PC-9 (cell line): Measurements from ENCODE around the gene PCED1A. TPM values are rescaled to one million over a fixed set of nuclear protein-coding genes. Genes with fewer than 3 reads are reported as not detected.

Source experiments
- BruUV-seq: library from RNA; stranded (reverse); fragments of 400-500 nt; replicated peaks from 2 replicates; lab custom pipeline; 2021; lab: Mats Ljungman, UMichigan
- CTCF ChIA-PET: fragments of 300-600 bp; sonication (Branson Sonifier 250); formaldehyde crosslinking; loops from one replicate; lab custom pipeline; 2022; ENCODE audit warnings: antibody characterized with exemption; lab: Charles Lee
- POLR2A ChIA-PET: fragments of 300-600 bp; sonication (Branson Sonifier 250); formaldehyde crosslinking; loops from one replicate; lab custom pipeline; 2022; ENCODE audit warnings: antibody characterized with exemption; ENCODE audit not compliant: unreplicated experiment; lab: Charles Lee
- DNase-seq, 2 experiments: peaks; one replicate each; pipeline versions ENCODE4 v3.0.0 to v3.0.0-alpha.2; 2015 to 2022; ENCODE audit warnings: mixed read lengths in 1 of 2
- H2AFZ ChIP-seq: fragments of 200-600 bp; sonication (generic); 2 replicates; pipeline ENCODE4 v1.8.1; 2017; ENCODE audit warnings: antibody characterized with exemption
- H3F3A ChIP-seq: fragments of 200-600 bp; sonication (generic); 2 replicates; pipeline ENCODE4 v1.8.1; 2017; ENCODE audit warnings: antibody characterized with exemption, mild to moderate bottlenecking, low read depth; ENCODE audit not compliant: insufficient read depth
- H3K27ac ChIP-seq: fragments of 200-600 bp; sonication (generic); 2 replicates; pipeline ENCODE4 v1.6.1; 2016; ENCODE audit warnings: mixed run types
- H3K27me3 ChIP-seq: fragments of 200-600 bp; sonication (generic); 2 replicates; pipeline ENCODE4 v1.6.1; 2016; ENCODE audit warnings: low read depth, mixed run types; ENCODE audit not compliant: insufficient read depth
- H3K36me3 ChIP-seq: fragments of 200-600 bp; sonication (generic); 2 replicates; pipeline ENCODE4 v1.6.1; 2016; ENCODE audit warnings: low read depth, mixed run types
- H3K4me1 ChIP-seq: fragments of 200-600 bp; sonication (generic); replicated peaks from 2 replicates; pipeline ENCODE4 v1.6.1; 2016; ENCODE audit warnings: mixed run types; ENCODE audit not compliant: insufficient read depth
- H3K4me2 ChIP-seq: fragments of 200-600 bp; sonication (generic); 2 replicates; pipeline ENCODE4 v1.6.1; 2017; ENCODE audit warnings: mixed run types
- H3K4me3 ChIP-seq: fragments of 200-600 bp; sonication (generic); 2 replicates; pipeline ENCODE4 v1.6.1; 2016; ENCODE audit warnings: mixed run types
- H3K79me2 ChIP-seq: fragments of 200-600 bp; sonication (generic); 2 replicates; pipeline ENCODE4 v1.6.1; 2017; ENCODE audit warnings: low read depth, mixed run types
- H3K9me2 ChIP-seq: fragments of 200-600 bp; sonication (generic); 2 replicates; pipeline ENCODE4 v1.8.1; 2017; ENCODE audit warnings: mild to moderate bottlenecking; ENCODE audit not compliant: insufficient read depth
- H3K9me3 ChIP-seq: fragments of 200-600 bp; sonication (generic); 2 replicates; pipeline ENCODE4 v1.8.1; 2016; ENCODE audit warnings: low read depth; ENCODE audit not compliant: insufficient read depth
- H4K20me1 ChIP-seq: fragments of 200-600 bp; sonication (generic); 2 replicates; pipeline ENCODE4 v1.8.1; 2017; ENCODE audit not compliant: insufficient read depth
- EZH2 ChIP-seq: fragments of 200-600 bp; sonication (generic); IDR thresholded peaks from 2 replicates; pipeline ENCODE4 v1.8.0; 2017; ENCODE audit warnings: antibody characterized with exemption, low read depth
- intact Hi-C: fragments of 100-400 bp; cut with micrococcal nuclease; formaldehyde crosslinking; loops from one replicate; pipeline ENCODE4 v1.10.0; 2022; ENCODE audit not compliant: unreplicated experiment
- total RNA-seq: library from RNA; stranded (reverse); gene quantifications from 2 replicates; pipeline ENCODE4 v1.2.3, GENCODE V29; 2021
- TF ChIP-seq, protein P1 (sequence below): fragments of 200-600 bp; sonication (generic); conservative IDR thresholded peaks from 2 replicates; pipeline ENCODE4 v1.6.1; 2017; ENCODE audit warnings: mixed run types, antibody characterized with exemption, mild to moderate bottlenecking, moderate library complexity

PCED1A gene
- total RNA-seq, 1 experiment from 2014 or later: 47.9 TPM

DNA sequence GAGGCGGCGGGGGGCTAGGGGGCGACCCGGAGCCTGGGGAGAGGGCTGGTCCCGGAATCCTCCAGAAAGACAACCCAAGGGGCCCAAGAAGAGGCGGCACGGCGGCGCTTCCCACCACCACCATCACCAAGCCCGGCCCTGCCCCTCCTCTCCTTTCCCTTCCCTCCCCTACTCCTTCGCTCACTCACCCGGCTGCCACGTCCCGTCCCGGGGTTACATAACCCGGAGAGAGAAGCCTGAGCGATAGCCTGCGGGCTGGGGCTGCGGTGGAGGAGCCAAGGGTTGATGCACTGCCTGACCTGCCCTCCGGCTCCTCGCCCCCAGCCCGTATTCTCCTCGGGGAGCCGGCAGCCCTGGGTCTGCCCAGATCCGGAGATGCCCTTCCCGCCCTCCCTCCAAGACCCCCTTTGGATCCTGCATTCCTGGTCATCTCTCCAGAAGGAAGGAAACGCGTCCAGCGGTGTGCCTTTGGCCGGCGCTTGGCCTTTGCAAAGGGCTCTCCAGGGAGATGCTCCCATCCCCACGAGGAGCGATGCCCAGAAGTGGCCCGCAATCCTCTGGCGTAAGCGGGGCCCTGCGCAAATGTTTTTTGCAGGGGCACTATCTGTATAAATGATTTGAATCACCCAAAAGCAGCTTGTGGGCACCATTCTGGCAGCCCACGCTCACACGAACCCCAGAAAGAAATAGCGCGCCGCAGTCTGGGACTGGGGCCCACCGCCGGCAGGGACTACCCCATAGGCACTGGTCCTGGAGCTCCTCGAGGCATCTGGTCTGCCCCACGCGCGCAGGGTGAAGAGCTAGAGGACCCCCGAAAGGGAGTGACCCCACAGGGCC lies 35.4 kb downstream of the PCED1A start:
- BruUV-seq: no TSS peak
- Histone ChIP-seq H3F3A (no peaks in the 10 kb centered on the region), H4K20me1 (no peaks in the 10 kb centered on the region), H3K4me2 (no peak overlapping the region), H3K79me2 (no peaks in the 10 kb centered on the region), H3K9me3 (no peaks in the 10 kb centered on the region), H3K27ac (no peak overlapping the region), H3K4me1 (no peaks in the 10 kb centered on the region), H3K36me3 (no peaks in the 10 kb centered on the region), H3K9me2 (no peaks in the 10 kb centered on the region), H3K4me3 (no peak overlapping the region), H2AFZ (no peak overlapping the region), H3K27me3 (peaks cover 29% of the 10 kb centered on the region)
- CTCF ChIA-PET: no interaction called here
- TF ChIP-seq, protein P1, sequence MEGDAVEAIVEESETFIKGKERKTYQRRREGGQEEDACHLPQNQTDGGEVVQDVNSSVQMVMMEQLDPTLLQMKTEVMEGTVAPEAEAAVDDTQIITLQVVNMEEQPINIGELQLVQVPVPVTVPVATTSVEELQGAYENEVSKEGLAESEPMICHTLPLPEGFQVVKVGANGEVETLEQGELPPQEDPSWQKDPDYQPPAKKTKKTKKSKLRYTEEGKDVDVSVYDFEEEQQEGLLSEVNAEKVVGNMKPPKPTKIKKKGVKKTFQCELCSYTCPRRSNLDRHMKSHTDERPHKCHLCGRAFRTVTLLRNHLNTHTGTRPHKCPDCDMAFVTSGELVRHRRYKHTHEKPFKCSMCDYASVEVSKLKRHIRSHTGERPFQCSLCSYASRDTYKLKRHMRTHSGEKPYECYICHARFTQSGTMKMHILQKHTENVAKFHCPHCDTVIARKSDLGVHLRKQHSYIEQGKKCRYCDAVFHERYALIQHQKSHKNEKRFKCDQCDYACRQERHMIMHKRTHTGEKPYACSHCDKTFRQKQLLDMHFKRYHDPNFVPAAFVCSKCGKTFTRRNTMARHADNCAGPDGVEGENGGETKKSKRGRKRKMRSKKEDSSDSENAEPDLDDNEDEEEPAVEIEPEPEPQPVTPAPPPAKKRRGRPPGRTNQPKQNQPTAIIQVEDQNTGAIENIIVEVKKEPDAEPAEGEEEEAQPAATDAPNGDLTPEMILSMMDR: no peak
- TF ChIP-seq EZH2: no peak
- DNase-seq: no peak
- intact Hi-C loops: no loop called here
- POLR2A ChIA-PET: no interaction called here

DNA sequence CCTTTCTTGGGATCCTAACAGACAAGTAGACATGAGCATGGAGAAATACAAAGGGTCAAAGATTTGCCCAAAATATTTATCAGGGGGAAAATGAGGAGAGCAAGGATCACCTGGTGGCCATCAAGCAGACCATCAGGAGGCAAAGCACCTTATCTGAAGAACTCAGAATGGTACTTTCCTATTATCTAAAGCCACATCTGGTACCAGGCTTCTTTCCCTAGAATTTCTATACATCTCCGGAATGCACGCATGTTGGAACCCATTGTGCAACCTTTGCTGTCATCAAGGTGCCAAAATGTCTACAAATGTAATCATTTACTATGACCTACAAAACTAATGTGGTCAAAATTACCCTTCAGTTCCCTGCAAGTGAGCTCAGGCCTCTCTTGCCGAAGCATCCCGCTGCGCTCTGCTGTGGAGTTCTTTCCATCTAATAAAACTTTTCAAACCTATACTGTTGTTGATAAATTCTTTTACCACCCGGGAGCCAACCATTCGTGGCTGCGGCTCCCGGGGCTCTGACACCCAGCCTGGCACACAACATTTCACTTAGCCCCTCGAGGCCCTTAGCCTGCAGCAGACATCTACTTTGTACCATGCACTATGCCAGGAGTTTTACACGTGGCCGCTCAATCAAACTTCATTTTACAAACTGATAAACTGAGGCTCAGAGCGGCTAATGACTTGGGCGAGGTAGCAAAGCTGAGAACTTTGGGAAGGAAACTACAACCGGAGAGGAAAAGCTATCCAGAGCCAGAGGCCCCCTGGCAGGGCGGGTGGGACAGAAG lies 36.2 kb downstream of the PCED1A start:
- Histone ChIP-seq H3F3A (no peaks in the 10 kb centered on the region), H3K27me3 (peaks cover 29% of the 10 kb centered on the region), H3K4me2 (no peak overlapping the region), H4K20me1 (no peaks in the 10 kb centered on the region), H3K36me3 (no peaks in the 10 kb centered on the region), H3K27ac (no peak overlapping the region), H3K4me1 (no peaks in the 10 kb centered on the region), H3K79me2 (no peaks in the 10 kb centered on the region), H3K9me2 (no peaks in the 10 kb centered on the region), H3K4me3 (no peak overlapping the region), H2AFZ (no peak overlapping the region), H3K9me3 (no peaks in the 10 kb centered on the region)
- ChIA-PET CTCF (no interaction called here), POLR2A (no interaction called here)
- DNase-seq: no peak
- BruUV-seq: no TSS peak
- intact Hi-C loops: no loop called here
- TF ChIP-seq EZH2: no peak
- TF ChIP-seq, protein P1: no peak

DNA sequence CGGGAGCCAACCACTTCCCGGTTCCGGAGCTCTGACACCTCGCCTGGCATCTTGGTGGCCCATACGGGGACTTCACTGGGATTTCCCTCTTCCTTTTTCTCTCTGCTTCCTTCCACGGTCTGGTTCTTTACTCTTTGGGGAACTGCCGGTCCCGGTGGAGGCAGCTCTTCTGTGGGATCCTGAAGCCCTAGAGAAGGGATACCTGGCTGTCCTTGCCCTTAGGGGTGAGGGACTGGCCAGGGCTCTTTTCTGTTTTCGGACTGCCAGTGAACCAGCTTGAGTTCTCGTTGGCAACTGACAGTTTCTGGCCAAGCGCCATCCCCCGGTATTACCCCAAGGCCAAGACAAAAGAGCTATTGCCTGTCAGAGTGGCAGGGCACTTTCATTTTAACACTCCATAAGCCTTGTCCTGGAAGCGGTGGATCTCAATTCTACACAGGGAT lies 39.1 kb downstream of the PCED1A start:
- BruUV-seq: no TSS peak
- H3K79me2 ChIP-seq: no peaks in the 10 kb centered on the region
- no peak for DNase-seq
- no peak overlapping the region for H3K4me3 ChIP-seq
- intact Hi-C loops: no loop called here
- H3K4me1 ChIP-seq: no peaks in the 10 kb centered on the region
- no peak overlapping the region for H2AFZ ChIP-seq
- peaks cover 27% of the 10 kb centered on the region for H3K27me3 ChIP-seq
- no peaks in the 10 kb centered on the region for H3K9me3 ChIP-seq
- ChIA-PET CTCF (no interaction called here), POLR2A (no interaction called here)
- no peak overlapping the region for H3K4me2 ChIP-seq
- H3K27ac ChIP-seq: no peak overlapping the region
- TF ChIP-seq EZH2: no peak
- TF ChIP-seq, protein P1: no peak
- no peaks in the 10 kb centered on the region for H3F3A ChIP-seq
- H3K36me3 ChIP-seq: no peaks in the 10 kb centered on the region
- H3K9me2 ChIP-seq: no peaks in the 10 kb centered on the region
- H4K20me1 ChIP-seq: no peaks in the 10 kb centered on the region
